Fibroblast of lung (primary cell): Measurements from ENCODE around the gene HAUS7. TPM values are rescaled to one million over a fixed set of nuclear protein-coding genes. Genes with fewer than 3 reads are reported as not detected.

ENCODE experiments used
- DNase-seq, 2 donors: peaks; one replicate each; pipeline versions ENCODE4 v3.0.0 to v3.0.0-alpha.2; 2010; ENCODE audit warnings: low read depth in 2 of 2
- H2AFZ ChIP-seq: 2 replicates; pipeline ENCODE4 v1.5.1; 2012; ENCODE audit warnings: low read length, control low read depth, inconsistent platforms
- H3K27ac ChIP-seq: 2 replicates; pipeline ENCODE4 v1.5.1; 2011; ENCODE audit warnings: low read length, control low read depth; ENCODE audit not compliant: insufficient read depth
- H3K27me3 ChIP-seq: 2 replicates; pipeline ENCODE4 v1.5.1; 2011; ENCODE audit warnings: mild to moderate bottlenecking, low read length; ENCODE audit not compliant: control insufficient read depth, insufficient read depth
- H3K36me3 ChIP-seq: 2 replicates; pipeline ENCODE4 v1.5.1; 2011; ENCODE audit warnings: low read length; ENCODE audit not compliant: control insufficient read depth, insufficient read depth
- H3K4me1 ChIP-seq: 2 replicates; pipeline ENCODE4 v1.5.1; 2011; ENCODE audit warnings: low read length; ENCODE audit not compliant: control insufficient read depth, insufficient read depth; ENCODE audit errors: extremely low read depth
- H3K4me2 ChIP-seq: 2 replicates; pipeline ENCODE4 v1.5.1; 2011; ENCODE audit warnings: low read length, control low read depth; ENCODE audit not compliant: insufficient read depth; ENCODE audit errors: extremely low read depth
- H3K4me3 ChIP-seq, 4 experiments: fragments of 200-600 bp in 1 of 4; sonication (generic) in 1 of 4; replicated peaks in 1 of 4; 2 replicates each; pipeline ENCODE4 v1.5.1; 2011 to 2016; ENCODE audit warnings: low read length in 4 of 4, low read depth in 3 of 4, mild to moderate bottlenecking in 3 of 4, control low read depth in 2 of 4, inconsistent platforms in 1 of 4, mixed read lengths in 1 of 4; ENCODE audit not compliant: insufficient read depth in 1 of 4; ENCODE audit errors: control extremely low read depth in 1 of 4
- H3K79me2 ChIP-seq: 2 replicates; pipeline ENCODE4 v1.5.1; 2012; ENCODE audit warnings: mild to moderate bottlenecking, low read length, inconsistent platforms; ENCODE audit not compliant: control insufficient read depth, insufficient read depth
- H3K9ac ChIP-seq: 2 replicates; pipeline ENCODE4 v1.5.1; 2011; ENCODE audit warnings: mild to moderate bottlenecking, low read length, control low read depth; ENCODE audit not compliant: insufficient read depth
- H3K9me3 ChIP-seq: 2 replicates; pipeline ENCODE4 v1.5.1; 2012; ENCODE audit warnings: low read depth, low read length; ENCODE audit not compliant: control insufficient read depth, insufficient read depth
- H4K20me1 ChIP-seq: 2 replicates; pipeline ENCODE4 v1.5.1; 2011; ENCODE audit warnings: low read length; ENCODE audit not compliant: control insufficient read depth, insufficient read depth; ENCODE audit errors: extremely low read depth
- CTCF ChIP-seq, 2 donors: IDR thresholded peaks in 1 of 2; conservative IDR thresholded peaks in 1 of 2; 1 replicate in 1 of 2; 2 replicates in 1 of 2; pipeline ENCODE4 v1.5.1; 2011 to 2012; ENCODE audit warnings: low read length in 2 of 2, control low read depth in 1 of 2, inconsistent platforms in 1 of 2, low read depth in 1 of 2, mild to moderate bottlenecking in 1 of 2
- EZH2 ChIP-seq: IDR thresholded peaks from 2 replicates; pipeline ENCODE4 v1.5.1; 2012; ENCODE audit warnings: low read length, control low read depth, mild to moderate bottlenecking; ENCODE audit errors: missing control alignments
- polyA plus RNA-seq, 2 donors: library from polyadenylated mRNA; depleted of rRNA in 1 of 2; stranded (reverse) in 1 of 2; unstranded in 1 of 2; fragments of >200 nt; gene quantifications; 2 replicates each; pipeline ENCODE4 v1.2.1, GENCODE V29; 2011 to 2012; ENCODE audit warnings: missing spikeins in 1 of 2
- total RNA-seq: library from RNA; depleted of rRNA; stranded (reverse); fragments of >200 nt; gene quantifications from 2 replicates; pipeline ENCODE4 v1.2.1, GENCODE V29; 2014

Gene HAUS7
- total and polyA plus RNA-seq, 2 donors (not counting 1 experiment from before 2014, with no cell fraction given) = 7.3 to 10.4 TPM

GRCh38 chrX:153495903-153496589 lies 25.7 kb upstream of the HAUS7 start:
- H3K79me2 ChIP-seq = no peaks in the 10 kb centered on the region
- no peak overlapping the region for H3K9ac ChIP-seq
- H3K36me3 ChIP-seq = no peaks in the 10 kb centered on the region
- no peak for TF ChIP-seq CTCF (conservative IDR thresholded peaks at IDR 0.05 in 1 of 2, IDR thresholded peaks at IDR 0.05 in 1 of 2; ENCODE audit: low read depth in 1 of 2, low read length in 2 of 2)
- no peak for TF ChIP-seq EZH2
- no peaks in the 10 kb centered on the region for H4K20me1 ChIP-seq
- no peaks in the 10 kb centered on the region for H3K9me3 ChIP-seq
- no peak for DNase-seq
- no peaks in the 10 kb centered on the region for H3K27me3 ChIP-seq
- no peak overlapping the region for H3K27ac ChIP-seq
- H3K4me1 ChIP-seq = peaks cover 3% of the 10 kb centered on the region
- H3K4me3 ChIP-seq = peak overlapping the region in 1 of 4 experiments; percentile 61
- H3K4me2 ChIP-seq = peak overlapping the region; percentile 64
- no peak overlapping the region for H2AFZ ChIP-seq

- no peaks in the 10 kb centered on the region for H3K9me3 ChIP-seq
- H4K20me1 ChIP-seq = no peaks in the 10 kb centered on the region
- no peaks in the 10 kb centered on the region for H3K79me2 ChIP-seq
- peak; percentile 39 for DNase-seq
- no peaks in the 10 kb centered on the region for H3K36me3 ChIP-seq
- no peaks in the 10 kb centered on the region for H3K27me3 ChIP-seq
- peaks cover 3% of the 10 kb centered on the region for H3K4me1 ChIP-seq
- H2AFZ ChIP-seq = peak overlapping the region; percentile 44
- peak overlapping the region; percentile 64 for H3K4me2 ChIP-seq
- peak overlapping the region; percentile 25 to 61 (median 52) for H3K4me3 ChIP-seq
- H3K9ac ChIP-seq = peak overlapping the region; percentile 23
- no peak overlapping the region for H3K27ac ChIP-seq
- TF ChIP-seq CTCF (conservative IDR thresholded peaks at IDR 0.05 in 1 of 2, IDR thresholded peaks at IDR 0.05 in 1 of 2; ENCODE audit: low read depth in 1 of 2, low read length in 2 of 2) = no peak
- TF ChIP-seq EZH2 = no peak
Measured at GRCh38 chrX:153495362-153495751, 25.0 kb upstream of the HAUS7 start.

- Histone ChIP-seq H3K9ac (peak within 1 kb of the TSS; percentile 23), H3K4me3 (peak within 1 kb of the TSS; percentile 25 to 61 (median 52)), H3K27me3 (no peaks in the 10 kb centered on the region), H3K9me3 (no peaks in the 10 kb centered on the region), H3K79me2 (no peaks in the 10 kb centered on the region), H4K20me1 (no peaks in the 10 kb centered on the region), H2AFZ (peak within 1 kb of the TSS; percentile 44), H3K27ac (no peak within 1 kb of the TSS), H3K4me2 (peak within 1 kb of the TSS; percentile 64), H3K4me1 (peaks cover 3% of the 10 kb centered on the region), H3K36me3 (no peaks in the 10 kb centered on the region)
- TF ChIP-seq CTCF (conservative IDR thresholded peaks at IDR 0.05 in 1 of 2, IDR thresholded peaks at IDR 0.05 in 1 of 2; ENCODE audit: low read depth in 1 of 2, low read length in 2 of 2) = peak in 1 of 2 donors; percentile 43
- TF ChIP-seq EZH2 = no peak
- peak; percentile 41 to 78 for DNase-seq
Measured at GRCh38 chrX:153494541-153495361, 24.4 kb upstream of the HAUS7 start, which contains the start of gene BGN. TSS of gene BGN (plus strand) at chrX:153494980. CDS start at chrX:153504632, 9,652 bp downstream.
